NCI-H524 (cell line): ENCODE measurements around the gene NOPCHAP1.
"Not testable (repeated sequence)": the region's sequence is repeated elsewhere in the genome, so short reads cannot be mapped to it uniquely, and the experiment has no call there.

Experiments
- DNase-seq, 2 experiments: peaks; one replicate each; lab custom pipeline; 2025; lab: John Stamatoyannopoulos, UW

NOPCHAP1 gene, protein sequence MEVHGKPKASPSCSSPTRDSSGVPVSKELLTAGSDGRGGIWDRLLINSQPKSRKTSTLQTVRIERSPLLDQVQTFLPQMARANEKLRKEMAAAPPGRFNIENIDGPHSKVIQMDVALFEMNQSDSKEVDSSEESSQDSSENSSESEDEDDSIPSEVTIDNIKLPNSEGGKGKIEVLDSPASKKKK

DNA sequence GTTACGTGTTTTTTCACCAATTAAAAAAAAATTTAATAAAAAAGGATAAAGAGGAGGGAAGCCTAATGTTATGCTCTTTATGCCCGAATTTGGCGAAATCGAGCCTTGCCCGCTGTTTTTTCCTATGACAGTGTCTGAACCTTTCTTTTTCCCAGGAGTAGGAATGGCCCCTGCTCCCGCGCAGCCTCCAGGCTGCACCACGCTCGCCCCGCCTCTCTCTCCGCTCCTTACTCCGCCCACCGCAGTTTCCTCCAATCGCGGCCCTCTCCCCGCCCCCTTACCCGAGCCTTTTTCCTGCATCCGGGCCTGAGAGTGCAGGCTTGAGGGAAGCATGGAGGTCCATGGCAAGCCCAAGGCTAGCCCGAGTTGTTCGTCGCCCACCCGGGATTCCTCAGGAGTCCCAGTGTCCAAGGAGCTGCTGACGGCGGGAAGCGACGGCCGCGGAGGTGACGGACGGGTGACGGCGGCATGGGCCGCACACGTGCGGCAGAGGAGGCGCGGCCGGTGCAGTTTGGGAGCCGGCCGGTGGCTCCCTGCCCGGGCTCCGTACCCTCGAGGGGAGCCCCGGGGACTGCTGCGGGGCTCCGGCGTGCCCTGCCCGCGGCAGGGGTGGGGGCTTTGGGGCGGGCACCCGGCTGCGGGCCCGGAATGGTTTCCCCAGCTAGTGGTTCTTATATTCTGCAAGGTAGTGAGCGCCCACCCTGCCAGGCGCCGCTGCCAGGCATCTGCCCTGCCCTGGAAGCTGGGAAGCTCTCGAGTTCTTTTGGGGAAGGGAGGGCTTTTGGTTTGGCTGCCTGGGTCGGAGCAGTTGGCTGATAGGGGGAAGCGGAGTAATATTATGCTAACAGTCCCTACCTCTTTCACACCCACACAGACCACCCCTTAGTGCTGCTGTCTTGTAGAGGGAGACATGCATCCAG, at the start of gene NOPCHAP1:
Gene NOPCHAP1 (plus strand): TSS at position 295 of the 920 bp plus-strand sequence. CDS start 37 bp downstream, at position 332.
- DNase-seq, result peak; percentile 86

DNA sequence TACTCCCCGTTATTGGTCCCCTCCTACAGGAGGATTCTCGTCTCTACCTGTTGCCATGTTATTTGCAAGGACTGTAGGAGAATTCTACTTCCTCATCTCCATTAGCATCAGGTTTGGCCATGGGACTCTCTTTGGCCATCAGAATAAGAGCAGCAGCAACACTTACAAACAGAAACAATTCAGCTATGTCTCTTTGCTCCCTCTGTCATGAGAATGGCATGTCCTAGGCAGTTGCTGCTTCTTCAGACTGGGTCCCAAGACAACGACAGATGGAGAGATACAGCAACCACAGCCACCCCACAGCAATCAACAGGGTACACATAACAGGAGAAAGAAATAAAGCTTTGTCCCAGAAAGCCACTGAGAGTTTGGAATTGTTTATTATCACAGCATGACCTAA, 47.7 kb upstream of the NOPCHAP1 start:
- no peak for DNase-seq

DNA sequence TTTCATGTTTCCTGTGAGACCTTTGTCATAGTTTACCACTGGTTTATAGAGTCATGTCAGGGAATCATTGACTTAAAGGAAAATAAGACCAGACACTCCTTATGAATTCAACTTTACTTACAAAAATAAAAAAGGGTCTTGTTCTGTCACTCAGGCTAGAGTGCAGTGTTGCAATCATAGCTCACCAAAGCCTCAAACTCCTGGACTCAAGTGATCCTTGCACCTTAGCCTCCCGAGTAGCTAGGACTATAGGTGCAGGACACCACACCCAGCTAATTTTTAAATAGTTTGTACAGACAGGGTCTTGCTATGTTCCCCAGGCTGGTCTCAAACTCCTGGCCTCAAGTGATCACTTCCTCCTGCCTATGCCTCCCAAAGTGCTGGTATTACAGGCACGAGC, 47.0 kb upstream of the NOPCHAP1 start:
- DNase-seq, result no peak

DNA sequence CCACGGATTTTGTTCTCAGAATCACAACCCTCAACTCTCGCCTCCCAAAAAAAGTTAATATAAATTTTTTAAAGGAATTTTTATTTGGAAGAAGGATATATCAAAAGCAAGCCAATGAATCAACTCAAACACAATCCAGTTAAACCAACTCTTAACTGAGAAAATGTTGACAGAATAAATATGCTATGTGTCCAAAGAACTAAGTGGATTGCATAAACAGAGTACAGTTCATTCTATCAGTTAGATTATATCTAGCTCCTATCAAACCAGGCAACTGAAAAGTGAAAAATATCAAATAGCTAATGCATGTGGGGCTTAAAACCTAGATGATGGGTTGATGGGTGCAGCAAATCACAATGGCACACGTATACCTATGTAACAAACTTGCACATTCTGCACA, 44.7 kb upstream of the NOPCHAP1 start:
- no peak for DNase-seq

DNA sequence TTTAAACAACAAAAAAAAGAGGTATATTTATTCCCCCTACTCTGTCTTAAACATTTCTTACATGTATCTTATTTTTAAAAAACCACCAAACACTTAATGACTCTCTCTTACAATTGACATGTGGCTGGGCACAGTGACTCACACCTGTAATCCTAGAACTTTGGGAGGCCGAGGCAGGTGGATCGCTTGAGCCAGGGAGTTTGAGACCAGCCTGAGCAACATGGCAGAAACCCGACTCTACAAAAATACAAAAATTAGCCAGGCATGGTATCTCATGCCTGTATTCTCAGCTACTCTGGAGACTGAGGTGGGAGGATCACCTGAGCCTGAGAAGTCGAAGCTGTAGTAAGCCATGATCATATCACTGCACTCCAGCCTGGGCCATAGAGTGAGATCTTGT, 44.0 kb upstream of the NOPCHAP1 start:
- no peak for DNase-seq

DNA sequence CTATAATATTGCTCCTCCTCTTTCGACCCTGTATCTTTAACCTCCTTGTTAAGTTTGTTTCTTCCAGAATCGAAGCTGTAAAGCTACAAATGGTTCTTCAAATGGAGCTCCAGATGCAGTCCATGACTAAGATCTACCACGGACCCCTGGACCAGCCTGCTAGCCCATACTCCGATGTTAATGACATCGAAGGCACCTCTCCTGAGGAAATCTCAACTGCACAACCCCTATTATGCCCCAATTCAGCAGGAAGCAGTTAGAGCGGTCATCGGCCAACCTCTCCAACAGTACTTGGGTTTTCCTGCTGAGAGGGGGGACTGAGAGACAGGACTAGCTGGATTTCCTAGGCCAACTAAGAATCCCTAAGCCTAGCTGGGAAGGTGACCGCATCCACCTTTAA, 42.7 kb upstream of the NOPCHAP1 start:
- DNase-seq, result not testable (repeated sequence)

DNA sequence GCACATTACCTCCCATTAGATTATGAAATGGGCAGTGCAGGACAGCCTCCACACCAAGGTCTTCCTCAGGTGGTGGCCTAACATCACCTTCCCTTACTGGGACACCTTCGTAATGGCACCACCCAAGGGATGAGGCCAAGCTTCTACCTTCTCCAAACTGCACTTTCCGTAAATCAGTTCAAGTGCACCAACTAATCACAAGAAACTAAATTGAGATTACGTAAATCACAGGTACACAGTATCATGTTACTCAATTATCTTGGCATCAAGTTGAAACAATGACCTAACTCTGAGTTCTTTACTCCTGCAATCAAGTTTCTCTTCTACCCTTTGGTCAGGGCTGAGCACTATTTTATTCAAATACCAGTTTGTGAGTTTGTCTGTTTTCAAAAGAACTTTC, 41.9 kb upstream of the NOPCHAP1 start:
- DNase-seq, result no peak

DNA sequence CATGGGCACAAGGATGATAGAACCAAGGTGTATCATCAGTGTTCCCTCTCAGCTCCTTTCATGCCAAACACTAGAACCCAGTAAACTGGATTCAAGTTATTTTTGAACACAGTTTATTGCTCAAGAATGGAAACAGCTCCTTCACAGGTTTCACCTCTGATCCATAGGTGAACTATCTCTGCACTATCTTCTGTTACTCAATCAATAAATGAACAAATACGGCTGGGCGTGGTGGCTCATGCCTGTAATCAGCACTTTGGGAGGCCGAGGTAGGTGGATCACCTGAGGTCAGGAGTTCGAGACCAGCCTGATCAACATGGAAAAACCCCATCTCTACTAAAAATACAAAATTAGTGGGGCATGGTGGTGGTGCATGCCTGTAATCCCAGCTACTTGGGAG, 37.4 kb upstream of the NOPCHAP1 start:
- not testable (repeated sequence) for DNase-seq

DNA sequence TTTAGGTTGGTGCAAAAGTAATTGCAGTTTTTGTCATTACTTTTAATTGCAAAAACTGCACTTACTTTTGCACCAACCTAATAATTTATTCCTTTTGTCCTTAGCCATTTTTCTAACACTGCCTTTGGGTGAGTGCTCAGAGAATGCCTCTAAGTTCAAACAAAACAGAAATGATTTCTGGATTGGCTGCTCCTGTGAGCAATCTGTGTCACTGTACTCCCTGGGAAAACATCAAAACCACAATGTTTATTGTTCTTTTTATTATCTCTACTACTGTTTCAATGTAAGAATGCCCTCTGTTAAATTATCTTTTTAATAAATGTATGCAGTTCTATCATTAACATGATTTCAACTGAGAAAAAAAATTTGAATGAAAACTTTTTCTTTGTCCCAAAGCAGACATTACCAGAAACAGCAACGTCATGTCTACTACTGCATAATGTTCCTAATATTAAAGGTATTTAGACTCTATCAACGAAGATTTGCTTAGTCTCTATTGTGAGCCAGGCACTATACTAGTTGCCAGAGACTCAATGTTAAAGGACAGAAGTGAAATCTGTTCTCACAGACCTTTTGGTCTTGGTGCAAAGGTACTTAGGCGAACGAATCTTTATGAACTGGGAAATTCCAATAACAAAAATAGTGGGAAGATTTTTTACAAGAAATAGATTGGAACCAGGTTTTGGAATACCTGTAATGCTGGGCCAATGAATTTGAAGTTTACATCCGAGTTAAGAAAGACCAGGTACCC, 34.2 kb upstream of the NOPCHAP1 start:
- no peak for DNase-seq

DNA sequence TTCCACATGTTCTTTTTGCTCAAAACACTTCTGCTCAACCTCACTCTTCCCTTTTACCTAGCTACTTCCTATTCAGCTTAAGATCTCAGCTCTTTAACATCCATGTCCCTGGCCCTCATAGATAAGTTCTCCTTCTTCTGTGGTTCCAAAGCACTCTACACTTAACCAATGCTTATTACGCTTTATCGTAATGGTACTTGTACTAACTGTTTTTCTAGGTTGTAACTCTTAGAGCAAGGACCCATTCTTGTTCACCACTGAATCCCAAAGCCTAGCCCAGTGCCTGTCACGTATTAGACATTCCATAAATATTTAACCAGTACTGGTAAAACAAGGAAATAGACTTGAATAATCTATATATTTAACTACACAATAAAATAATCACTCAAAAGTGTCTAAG, 33.3 kb upstream of the NOPCHAP1 start:
- DNase-seq, result no peak

DNA sequence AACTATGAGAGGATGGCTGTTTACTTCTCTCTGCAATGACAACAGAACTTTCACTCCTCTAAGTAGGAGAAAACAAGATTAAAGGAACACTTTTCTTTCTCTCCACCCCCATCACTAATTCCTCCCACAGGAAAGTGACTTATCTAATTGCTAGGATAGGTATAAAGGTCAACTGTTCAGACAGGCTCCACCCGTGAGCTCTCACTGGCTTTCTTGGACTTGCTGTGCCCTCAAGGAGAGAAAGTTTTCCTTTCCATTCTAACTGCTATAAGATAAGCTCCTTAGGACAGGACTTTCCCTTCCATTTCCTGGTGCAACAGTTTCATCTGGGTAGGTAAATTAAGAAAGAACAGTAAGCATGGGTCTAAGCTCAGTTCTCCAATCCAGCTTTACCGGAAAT, 32.8 kb upstream of the NOPCHAP1 start:
- no peak for DNase-seq

DNA sequence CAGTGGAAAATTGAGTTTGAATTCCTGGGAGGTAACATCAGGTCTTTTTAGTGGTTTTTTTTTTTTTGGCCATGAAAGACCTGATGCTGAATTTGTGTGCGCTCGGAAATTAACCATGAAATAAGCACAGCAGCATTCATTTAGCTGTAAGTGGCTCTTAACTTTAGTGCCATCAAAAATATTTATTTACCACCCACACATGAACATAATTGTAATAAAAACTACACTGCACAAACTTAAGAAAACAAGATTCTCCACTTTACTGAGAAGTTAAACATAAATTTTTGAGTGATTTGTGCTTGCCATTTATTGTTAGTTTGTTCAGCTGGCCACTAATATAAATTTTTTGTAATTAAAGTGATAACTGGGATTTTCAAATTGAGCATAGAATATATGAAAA, 30.4 kb upstream of the NOPCHAP1 start:
- DNase-seq, result no peak

DNA sequence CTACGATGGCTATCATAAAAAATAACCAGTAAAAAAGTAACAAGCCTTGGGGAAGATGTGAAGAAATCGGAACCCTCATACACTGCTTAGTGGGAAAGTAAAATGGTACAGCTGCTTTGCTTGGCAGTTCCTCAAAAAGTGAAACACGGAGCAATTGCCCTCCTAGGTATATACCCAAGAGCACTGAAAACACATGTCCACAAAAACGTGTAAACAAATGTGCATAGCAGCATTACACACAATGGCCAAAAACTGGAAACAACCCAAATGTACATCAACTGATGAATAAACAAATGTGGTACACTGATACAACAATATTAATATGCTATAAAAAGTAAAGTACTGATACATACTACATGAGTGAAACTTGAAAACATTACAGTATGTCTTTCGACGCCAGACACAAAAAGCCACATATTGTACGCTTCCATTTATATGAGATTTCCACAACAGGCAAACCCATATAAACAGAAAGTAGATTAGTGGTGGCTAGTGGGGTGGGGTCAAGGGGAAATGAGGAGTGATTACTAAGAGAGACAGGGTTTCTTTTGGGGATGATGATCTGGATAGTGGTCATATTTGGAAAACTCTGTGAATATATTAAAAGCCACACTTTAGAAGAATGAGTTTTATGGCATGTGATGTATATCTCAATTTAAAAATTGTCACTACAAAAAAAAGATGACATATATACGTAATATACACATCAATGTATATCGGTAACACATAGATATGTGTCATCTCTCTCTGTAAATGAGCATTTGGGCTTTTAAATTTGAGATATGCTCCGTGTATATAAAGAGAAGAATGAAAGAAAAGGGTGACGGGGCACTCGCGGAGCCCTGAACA, 29.0 kb upstream of the NOPCHAP1 start:
- DNase-seq, result no peak

DNA sequence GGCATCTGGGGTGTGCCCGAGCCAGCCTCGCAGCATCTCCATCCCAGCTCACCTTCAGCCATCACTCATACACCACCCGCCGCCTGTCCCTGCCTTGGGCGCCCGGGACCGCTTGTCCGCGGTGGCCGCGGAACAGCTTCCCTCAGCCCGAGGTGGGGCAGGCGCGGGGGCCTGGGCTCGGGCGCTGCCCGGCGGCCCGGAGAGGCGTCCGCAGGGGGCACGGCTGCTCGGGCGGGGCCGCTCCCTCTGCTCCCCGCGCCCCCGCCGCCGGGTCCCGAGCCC, 28.5 kb upstream of the NOPCHAP1 start:
- DNase-seq, result peak in 1 of 2 experiments; percentile 53

DNA sequence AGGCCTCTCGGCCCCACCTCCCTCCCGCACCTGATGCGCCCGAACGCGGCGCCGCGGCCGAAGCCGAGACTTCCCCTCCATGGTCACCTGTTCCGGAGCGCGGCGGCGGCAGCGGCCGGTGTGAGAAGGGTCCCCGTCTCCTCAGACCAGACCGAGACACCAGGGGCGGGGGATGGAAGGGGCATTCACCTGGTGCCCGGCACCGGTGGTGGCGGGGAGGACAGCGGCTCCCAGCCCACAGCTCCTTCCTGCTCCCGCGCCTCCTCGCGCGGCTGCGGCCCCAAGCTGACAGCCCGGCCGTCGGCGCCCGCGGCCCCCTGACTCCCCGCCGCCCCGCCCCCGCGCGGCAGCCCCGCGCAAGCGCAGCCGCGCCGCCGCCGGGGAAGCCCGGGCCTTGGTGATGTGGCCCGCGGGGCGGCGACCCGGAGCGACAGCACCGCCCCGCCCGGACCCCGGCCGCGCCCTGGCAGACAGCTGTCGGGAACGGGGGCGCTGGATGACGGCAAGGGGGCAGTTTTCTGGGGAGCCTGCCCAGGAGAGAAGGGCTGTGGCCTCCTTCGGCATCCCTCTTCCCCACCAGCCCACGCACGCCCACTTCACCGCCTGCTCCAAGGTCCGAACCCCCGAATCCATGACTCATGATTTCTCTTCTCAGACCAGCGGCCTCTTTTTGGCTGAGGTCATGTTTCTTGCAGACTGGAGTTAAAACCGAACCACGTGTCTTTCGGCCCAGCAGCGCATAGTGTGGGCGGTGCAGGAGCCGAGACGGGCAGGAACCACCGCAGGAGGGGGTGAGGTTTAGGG, 27.9 kb upstream of the NOPCHAP1 start, which contains the start of gene SLC41A2:
Gene SLC41A2 (minus strand): TSS at position 290 of the 804 bp plus-strand sequence. CDS start 29,763 bp downstream, outside the sequence.
- peak; percentile 56 to 67 for DNase-seq

DNA sequence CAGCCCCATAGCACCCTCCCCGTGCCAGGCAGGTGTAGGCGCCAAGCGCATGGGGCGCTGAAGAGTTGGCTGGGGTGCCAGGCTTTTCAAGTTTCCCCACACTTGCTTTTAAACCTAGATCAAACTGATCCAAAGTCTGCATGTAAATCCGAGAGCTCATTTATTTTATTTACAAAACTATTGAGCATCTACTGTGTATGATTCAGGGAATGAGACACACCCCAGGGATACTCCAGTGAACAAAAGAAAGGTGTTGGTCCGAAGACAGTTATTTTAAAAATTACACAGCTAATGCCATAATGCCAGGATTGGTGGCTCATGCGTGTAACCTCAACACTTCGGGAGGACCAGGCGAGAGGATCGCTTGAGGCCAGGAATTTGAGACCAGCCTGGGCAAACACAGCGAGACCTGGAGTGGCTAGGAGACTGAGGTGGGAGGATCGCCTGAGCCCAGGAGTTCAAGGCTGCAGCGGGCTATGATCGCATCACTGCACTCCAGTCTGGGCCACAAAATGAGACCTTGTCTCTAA, 27.2 kb upstream of the NOPCHAP1 start:
- DNase-seq, result no peak

DNA sequence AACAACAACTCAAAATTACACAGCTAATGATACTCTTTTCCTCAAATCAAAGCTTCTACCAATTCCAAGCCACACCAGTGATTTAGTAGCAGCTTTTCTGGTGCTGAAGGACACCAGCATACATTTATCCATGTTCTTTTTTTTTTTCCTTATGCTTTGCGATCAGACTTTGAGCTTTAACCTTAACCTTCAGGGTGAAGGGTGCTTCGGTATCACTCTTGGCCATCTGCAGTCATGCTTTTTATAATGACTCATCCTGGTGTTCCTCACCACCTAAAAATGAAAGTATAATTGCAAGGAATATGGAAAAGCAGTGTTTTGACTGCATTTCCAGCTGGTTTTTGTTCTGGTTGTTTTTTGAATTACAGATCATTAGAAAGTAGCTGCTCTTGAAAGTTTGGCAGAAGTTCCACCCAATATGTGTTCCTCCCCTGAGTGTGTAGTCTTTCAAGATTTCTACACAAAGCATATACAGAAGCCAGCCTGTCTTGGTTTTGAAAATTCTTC, 26.7 kb upstream of the NOPCHAP1 start:
- DNase-seq, result no peak

DNA sequence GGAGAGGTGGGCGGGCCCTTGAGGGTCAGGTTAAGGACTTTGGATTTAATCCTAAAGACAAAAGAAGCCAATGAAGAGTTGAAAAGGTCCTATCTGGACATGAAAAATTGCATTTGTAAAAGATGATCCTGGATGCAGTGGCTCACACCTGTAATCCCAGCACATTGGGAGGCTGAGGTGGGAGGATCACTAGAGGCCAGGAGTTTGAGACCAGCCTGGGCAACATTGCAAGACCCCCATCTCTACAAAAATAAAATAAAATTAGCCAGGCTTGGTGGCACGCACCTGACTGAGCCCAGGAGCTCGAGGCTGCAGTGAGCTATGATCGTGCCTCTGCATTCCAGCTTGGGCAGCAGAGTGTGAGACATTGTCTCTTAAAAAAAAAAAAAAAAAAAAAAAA, 25.7 kb upstream of the NOPCHAP1 start:
- no peak for DNase-seq

DNA sequence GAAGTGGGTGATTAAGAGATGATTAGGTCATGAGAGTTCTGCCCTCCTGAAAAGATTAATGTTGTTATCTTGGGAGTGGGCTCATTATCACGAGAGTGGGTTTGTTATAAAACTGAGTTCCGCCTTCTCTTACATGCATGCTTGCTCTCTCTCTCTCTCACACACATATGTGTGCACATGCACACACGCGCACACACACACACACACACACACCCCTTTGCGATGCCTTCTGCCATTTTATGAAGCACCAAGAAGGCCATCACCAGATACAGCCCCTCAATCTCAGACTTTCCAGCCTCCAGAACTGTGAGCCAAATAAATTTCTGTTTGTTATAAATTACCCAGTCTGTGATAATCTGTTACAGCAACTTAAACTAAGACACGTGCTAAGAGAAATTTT, 22.4 kb upstream of the NOPCHAP1 start:
- DNase-seq, result peak in 1 of 2 experiments; percentile 33

DNA sequence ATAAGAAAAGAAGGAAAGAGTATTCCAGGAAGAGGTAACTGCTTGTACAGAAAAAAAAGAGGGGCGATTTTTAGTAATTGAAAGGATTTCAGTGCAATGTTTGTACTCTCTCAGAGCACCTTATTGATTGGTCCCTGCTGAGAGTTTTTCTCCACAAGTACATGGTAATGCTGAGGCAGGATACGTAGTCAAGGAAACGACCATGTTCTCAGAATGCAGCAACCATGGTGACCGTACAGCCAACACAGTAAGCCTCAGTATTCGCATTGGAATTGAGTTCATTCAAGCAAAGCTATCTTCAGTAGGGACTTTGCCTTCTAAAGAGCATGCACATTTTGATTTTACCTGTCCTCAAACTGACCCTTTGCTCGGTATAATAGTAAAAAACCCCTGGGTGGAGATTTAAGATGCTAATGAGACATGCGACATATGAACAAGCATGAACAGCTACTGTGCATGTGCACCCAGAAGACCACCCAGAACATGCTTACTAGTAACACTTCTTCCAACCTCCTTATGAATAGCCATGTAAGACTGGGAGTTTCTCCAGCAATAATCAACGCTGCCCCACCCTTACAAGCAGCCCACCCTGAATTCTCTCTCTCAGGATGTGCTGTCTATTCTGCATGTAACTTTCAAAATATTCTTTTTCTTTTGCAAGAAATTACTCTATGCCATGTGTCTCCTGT, 21.8 kb upstream of the NOPCHAP1 start:
- no peak for DNase-seq
